ENCODE data around the gene SLC25A38. TPM values are rescaled to one million over a fixed set of nuclear protein-coding genes. Genes with fewer than 3 reads are reported as not detected.

SLC25A38 gene
- total and polyA plus RNA-seq, 9 of the 15 experiments (the other 6 are each of a cell fraction or from before 2014, with no cell fraction given), result 13.5 to 51.1 (median 30.6) TPM

DNA sequence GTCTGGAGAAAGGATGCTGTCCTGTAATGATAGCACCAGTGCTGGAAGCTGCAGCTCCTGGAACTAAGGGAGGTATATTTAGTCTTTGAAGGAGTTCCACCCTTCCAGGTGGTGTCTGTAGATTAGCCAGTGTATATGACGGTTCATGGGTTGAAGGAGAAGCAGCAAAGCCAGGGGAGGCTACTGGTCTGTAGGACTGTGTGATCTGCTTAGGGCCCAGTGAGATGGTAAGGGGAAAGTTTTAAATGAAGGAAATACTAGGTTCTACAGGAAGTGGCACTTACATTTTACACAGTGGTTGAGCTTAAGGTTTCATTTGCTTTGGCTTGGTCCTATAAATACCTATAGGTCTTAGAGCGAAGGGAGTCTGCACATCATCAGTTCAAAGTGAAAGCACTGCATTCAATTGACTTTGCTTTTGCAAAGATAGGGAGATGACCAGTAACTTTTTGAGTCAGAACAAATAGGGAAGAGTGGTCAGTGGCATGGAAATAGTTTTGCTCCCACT, 5.6 kb downstream of the SLC25A38 start (continued):
- TF ChIP-seq ETV5 (CRISPR knock-in tag; IDR thresholded peaks at IDR 0.05; ENCODE audit: low read depth) (no peak), MAZ (CRISPR knock-in tag; conservative IDR thresholded peaks at IDR 0.05 in 1 of 2, IDR thresholded peaks at IDR 0.05 in 1 of 2) (no peak), PHF21A (IDR thresholded peaks at IDR 0.05; ENCODE audit: borderline replicate concordance, low read depth) (no peak), ARID1B (IDR thresholded peaks at IDR 0.05) (peak; percentile 93), L3MBTL2 (IDR thresholded peaks at IDR 0.05) (no peak), ZFP36 (IDR thresholded peaks at IDR 0.05; ENCODE audit: low read depth, low read length, partially characterized antibody) (no peak), SRSF7 (optimal IDR thresholded peaks at IDR 0.05; ENCODE audit: low read depth, low read length) (no peak), ZNF77 (CRISPR knock-in tag; IDR thresholded peaks at IDR 0.05) (no peak), NRF1 (conservative IDR thresholded peaks at IDR 0.05 in 1 of 2, IDR thresholded peaks at IDR 0.05 in 1 of 2) (no peak), ETV6 (IDR thresholded peaks at IDR 0.05; ENCODE audit: borderline replicate concordance in 1 of 2, low read depth in 2 of 2, low read length in 1 of 2) (no peak), ETV6 (CRISPR knock-in tag; IDR thresholded peaks at IDR 0.05; ENCODE audit: borderline replicate concordance) (no peak), C11orf30 (IDR thresholded peaks at IDR 0.05; ENCODE audit: low read depth) (no peak), ZNF282 (CRISPR knock-in tag; IDR thresholded peaks at IDR 0.05) (no peak), ESRRB (CRISPR knock-in tag; IDR thresholded peaks at IDR 0.05; ENCODE audit: borderline replicate concordance) (no peak), ZNF408 (CRISPR knock-in tag; IDR thresholded peaks at IDR 0.05; ENCODE audit: low read depth) (no peak), ZBED1 (IDR thresholded peaks at IDR 0.05) (no peak), JUNB (CRISPR knock-in tag; conservative IDR thresholded peaks at IDR 0.05) (no peak), ZNF445 (CRISPR knock-in tag; IDR thresholded peaks at IDR 0.05; ENCODE audit: low read depth) (no peak)
- TF ChIP-seq, protein P1, sequence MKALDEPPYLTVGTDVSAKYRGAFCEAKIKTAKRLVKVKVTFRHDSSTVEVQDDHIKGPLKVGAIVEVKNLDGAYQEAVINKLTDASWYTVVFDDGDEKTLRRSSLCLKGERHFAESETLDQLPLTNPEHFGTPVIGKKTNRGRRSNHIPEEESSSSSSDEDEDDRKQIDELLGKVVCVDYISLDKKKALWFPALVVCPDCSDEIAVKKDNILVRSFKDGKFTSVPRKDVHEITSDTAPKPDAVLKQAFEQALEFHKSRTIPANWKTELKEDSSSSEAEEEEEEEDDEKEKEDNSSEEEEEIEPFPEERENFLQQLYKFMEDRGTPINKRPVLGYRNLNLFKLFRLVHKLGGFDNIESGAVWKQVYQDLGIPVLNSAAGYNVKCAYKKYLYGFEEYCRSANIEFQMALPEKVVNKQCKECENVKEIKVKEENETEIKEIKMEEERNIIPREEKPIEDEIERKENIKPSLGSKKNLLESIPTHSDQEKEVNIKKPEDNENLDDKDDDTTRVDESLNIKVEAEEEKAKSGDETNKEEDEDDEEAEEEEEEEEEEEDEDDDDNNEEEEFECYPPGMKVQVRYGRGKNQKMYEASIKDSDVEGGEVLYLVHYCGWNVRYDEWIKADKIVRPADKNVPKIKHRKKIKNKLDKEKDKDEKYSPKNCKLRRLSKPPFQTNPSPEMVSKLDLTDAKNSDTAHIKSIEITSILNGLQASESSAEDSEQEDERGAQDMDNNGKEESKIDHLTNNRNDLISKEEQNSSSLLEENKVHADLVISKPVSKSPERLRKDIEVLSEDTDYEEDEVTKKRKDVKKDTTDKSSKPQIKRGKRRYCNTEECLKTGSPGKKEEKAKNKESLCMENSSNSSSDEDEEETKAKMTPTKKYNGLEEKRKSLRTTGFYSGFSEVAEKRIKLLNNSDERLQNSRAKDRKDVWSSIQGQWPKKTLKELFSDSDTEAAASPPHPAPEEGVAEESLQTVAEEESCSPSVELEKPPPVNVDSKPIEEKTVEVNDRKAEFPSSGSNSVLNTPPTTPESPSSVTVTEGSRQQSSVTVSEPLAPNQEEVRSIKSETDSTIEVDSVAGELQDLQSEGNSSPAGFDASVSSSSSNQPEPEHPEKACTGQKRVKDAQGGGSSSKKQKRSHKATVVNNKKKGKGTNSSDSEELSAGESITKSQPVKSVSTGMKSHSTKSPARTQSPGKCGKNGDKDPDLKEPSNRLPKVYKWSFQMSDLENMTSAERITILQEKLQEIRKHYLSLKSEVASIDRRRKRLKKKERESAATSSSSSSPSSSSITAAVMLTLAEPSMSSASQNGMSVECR (CRISPR knock-in tag; IDR thresholded peaks at IDR 0.05), result no peak
- TF ChIP-seq, protein P2, sequence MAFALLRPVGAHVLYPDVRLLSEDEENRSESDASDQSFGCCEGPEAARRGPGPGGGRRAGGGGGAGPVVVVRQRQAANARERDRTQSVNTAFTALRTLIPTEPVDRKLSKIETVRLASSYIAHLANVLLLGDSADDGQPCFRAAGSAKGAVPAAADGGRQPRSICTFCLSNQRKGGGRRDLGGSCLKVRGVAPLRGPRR (CRISPR knock-in tag; IDR thresholded peaks at IDR 0.05), result no peak

All from K562 (cell line).